ENCODE measurements around the gene HBB.

HBB gene

GRCh38 chr11:5178046-5178837 lies 48.6 kb downstream of the HBB start:
- DNase-seq = no peak
- in situ Hi-C loops (cut with MboI; ENCODE audit: low pct_unique_long_range_greater_than_20kb, low sequenced_read_pairs) = no loop called here

Data from KBM-7 (cell line).